CD4-positive, alpha-beta memory T cell (primary cell): ENCODE results near the gene CXXC5. TPM values are rescaled to one million over a fixed set of nuclear protein-coding genes. Genes with fewer than 3 reads are reported as not detected.
"Not testable (repeated sequence)": the region's sequence is repeated elsewhere in the genome, so short reads cannot be mapped to it uniquely, and the experiment has no call there.

ENCODE experiments used
- CTCF ChIA-PET: fragments of 350-600 bp; sonication (Branson Sonifier 250); formaldehyde crosslinking; loops from one replicate; lab custom pipeline; 2021; ENCODE audit warnings: inconsistent platforms; ENCODE audit not compliant: partially characterized antibody; lab: Charles Lee
- POLR2A ChIA-PET: fragments of 350-600 bp; sonication (Branson Sonifier 250); formaldehyde crosslinking; loops from one replicate; lab custom pipeline; 2021; ENCODE audit not compliant: partially characterized antibody; lab: Charles Lee
- DNase-seq, 5 donors: peaks; one replicate each; pipeline versions ENCODE4 v3.0.0 to v3.0.0-alpha.2; 2020 to 2022; ENCODE audit warnings: mixed read lengths in 1 of 5
- H3K27ac ChIP-seq: one replicate; pipeline ENCODE4 v1.7.0; 2013; ENCODE audit warnings: low read depth, low read length
- H3K27me3 ChIP-seq: 2 replicates; pipeline ENCODE4 v1.7.0; 2013; ENCODE audit warnings: mild to moderate bottlenecking, low read length, moderate library complexity; ENCODE audit not compliant: insufficient read depth
- H3K36me3 ChIP-seq: 2 replicates; pipeline ENCODE4 v1.7.0; 2013; ENCODE audit warnings: mild to moderate bottlenecking, low read length, moderate library complexity; ENCODE audit not compliant: insufficient read depth
- H3K4me1 ChIP-seq: 2 replicates; pipeline ENCODE4 v1.7.0; 2013; ENCODE audit warnings: mild to moderate bottlenecking, low read length, moderate library complexity; ENCODE audit not compliant: insufficient read depth
- H3K4me3 ChIP-seq, 2 donors: one replicate each; pipeline ENCODE4 v1.7.0; 2013; ENCODE audit warnings: low read length in 2 of 2, mild to moderate bottlenecking in 1 of 2
- H3K9me3 ChIP-seq, 2 donors: one replicate each; pipeline ENCODE4 v1.7.0; 2013; ENCODE audit warnings: low read length in 2 of 2, control low read depth in 1 of 2; ENCODE audit not compliant: control insufficient read depth in 1 of 2
- H3K27ac Mint-ChIP-seq, 7 donors: one replicate each; pipeline ENCODE4 v1.8.0; 2020 to 2021; ENCODE audit warnings: mixed read lengths in 7 of 7, mild to moderate bottlenecking in 6 of 7, inconsistent platforms in 3 of 7, moderate library complexity in 3 of 7
- H3K27me3 Mint-ChIP-seq, 2 donors: one replicate each; pipeline ENCODE4 v1.8.0; 2020 to 2021; ENCODE audit warnings: mixed read lengths in 2 of 2
- H3K36me3 Mint-ChIP-seq, 2 donors: one replicate each; pipeline ENCODE4 v1.8.0; 2020 to 2021; ENCODE audit warnings: mixed read lengths in 2 of 2, inconsistent platforms in 1 of 2, mild to moderate bottlenecking in 1 of 2
- H3K4me1 Mint-ChIP-seq, 4 donors: one replicate each; pipeline ENCODE4 v1.8.0; 2020 to 2021; ENCODE audit warnings: mixed read lengths in 4 of 4, mild to moderate bottlenecking in 1 of 4
- H3K4me3 Mint-ChIP-seq, 8 donors: one replicate each; pipeline ENCODE4 v1.8.0; 2020 to 2021; ENCODE audit warnings: mixed read lengths in 8 of 8, mild to moderate bottlenecking in 7 of 8, moderate library complexity in 6 of 8, inconsistent platforms in 3 of 8
- H3K9me3 Mint-ChIP-seq, 8 donors: one replicate each; pipeline ENCODE4 v1.8.0; 2020 to 2021; ENCODE audit warnings: mixed read lengths in 8 of 8, mild to moderate bottlenecking in 5 of 8, inconsistent platforms in 3 of 8, moderate library complexity in 1 of 8
- intact Hi-C: fragments of 100-400 bp; cut with micrococcal nuclease; formaldehyde crosslinking; loops from one replicate; pipeline ENCODE4 v1.15.1; 2023
- polyA plus RNA-seq, 2 donors: library from polyadenylated mRNA; unstranded; fragments of 300-500 nt; fragmentation: Illumina TruSeq; gene quantifications; one replicate each; pipeline ENCODE4 v1.2.3, GENCODE V29; 2021
- total RNA-seq, 2 experiments: library from RNA; stranded (reverse); gene quantifications; one replicate each; pipeline ENCODE4 v1.2.3, GENCODE V29; 2021

CXXC5 gene
- total and polyA plus RNA-seq, 4 experiments from 2014 or later: 1.6 to 5.5 (median 3.1) TPM

DNA sequence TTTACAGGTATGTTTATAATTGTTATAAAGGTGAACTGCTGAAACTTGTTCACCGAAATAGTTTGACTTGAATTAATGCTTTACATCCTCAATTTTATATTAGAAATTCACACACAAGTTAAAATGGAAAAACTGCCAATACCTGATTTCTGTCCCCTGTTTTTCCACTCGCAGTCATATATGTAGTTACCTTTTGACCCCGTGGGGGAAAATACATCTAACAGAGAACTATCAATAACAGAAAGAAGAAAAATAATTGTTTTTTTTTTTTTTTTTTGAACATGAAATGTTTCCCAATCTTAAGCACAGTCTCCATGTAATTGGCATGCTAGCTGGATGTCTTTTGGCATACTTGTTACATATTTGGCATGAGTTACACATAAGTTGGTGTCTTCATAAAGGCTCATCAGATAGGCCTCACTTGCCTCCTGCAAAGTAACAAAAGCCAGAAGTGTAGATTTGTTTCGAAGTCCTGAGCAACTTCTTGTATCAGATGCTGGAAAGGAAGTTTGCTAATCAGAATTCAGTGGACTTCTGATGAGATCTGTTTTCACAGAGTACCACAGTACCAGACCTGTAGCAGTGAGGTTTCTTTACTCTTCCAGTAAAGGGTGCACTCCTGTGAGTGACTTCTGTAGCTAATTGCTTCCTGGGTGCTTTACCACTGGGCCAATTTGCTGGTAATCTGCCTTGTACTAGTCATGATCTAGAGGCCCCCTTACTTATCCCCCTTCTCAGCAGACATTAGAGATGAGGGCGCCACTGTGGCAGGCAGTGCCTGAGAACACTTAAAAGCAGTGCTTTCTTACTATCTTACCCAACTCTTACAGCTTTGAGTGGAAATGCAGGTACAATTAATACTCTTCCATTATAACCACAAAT, 36.2 kb upstream of the CXXC5 start:
- Mint-ChIP-seq H3K27ac (peak overlapping the region in 6 of 7 donors; percentile 4 to 73 (median 56)), H3K27me3 (no peaks in the 10 kb centered on the region), H3K36me3 (peaks cover 11 to 41% of the 10 kb centered on the region in 2 donors), H3K4me1 (peaks cover 6 to 32% (median 22%) of the 10 kb centered on the region in 4 donors), H3K4me3 (no peak overlapping the region), H3K9me3 (no peaks in the 10 kb centered on the region)
- Histone ChIP-seq H3K36me3 (peaks cover 19% of the 10 kb centered on the region), H3K27ac (no peak overlapping the region), H3K9me3 (no peaks in the 10 kb centered on the region), H3K27me3 (no peaks in the 10 kb centered on the region), H3K4me3 (no peak overlapping the region), H3K4me1 (peaks cover 24% of the 10 kb centered on the region)
- no peak for DNase-seq
- ChIA-PET CTCF (interaction anchor here (0.7 to 1.6 kb wide), 2 partner anchors 8 to 22 kb away, joined by 3 to 8 read pairs; no protein-coding TSS in a partner anchor), POLR2A (interaction anchor here (1.2 kb wide), 1 partner anchor 34 kb away, joined by 4 read pairs; no protein-coding TSS in a partner anchor)
- intact Hi-C loops: loop anchor here (5.0 kb wide), 1 partner anchor 35 kb away; no protein-coding TSS in a partner anchor

DNA sequence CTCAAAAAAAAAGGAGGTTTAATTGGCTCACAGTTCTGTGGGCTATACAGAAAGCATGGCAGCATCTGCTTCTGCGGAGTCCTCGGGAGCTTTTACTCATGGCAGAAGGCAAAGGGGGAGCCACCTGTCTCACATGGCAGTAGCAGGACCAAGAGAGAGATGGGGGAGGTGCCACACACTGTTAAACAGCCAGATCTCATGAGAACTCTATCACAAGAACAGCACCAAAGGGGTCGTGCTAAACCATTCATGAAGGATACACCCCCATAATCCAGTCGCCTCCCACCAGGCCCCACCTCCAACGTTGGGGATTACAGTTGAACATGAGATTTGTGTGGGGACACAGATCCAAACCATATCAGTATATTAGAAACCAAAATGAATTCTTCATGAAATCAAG, 28.3 kb upstream of the CXXC5 start:
- CTCF ChIA-PET: interaction anchor here (0.6 to 1.5 kb wide), 3 partner anchors 9 to 16 kb away, joined by 3 to 4 read pairs (median 4); no protein-coding TSS in a partner anchor
- Mint-ChIP-seq H3K27ac (peak overlapping the region in 4 of 7 donors; percentile 5 to 35 (median 30)), H3K36me3 (peaks cover 46 to 66% of the 10 kb centered on the region in 2 donors), H3K4me1 (peaks cover 0 to 4% (median 2%) of the 10 kb centered on the region in 4 donors), H3K27me3 (no peaks in the 10 kb centered on the region), H3K9me3 (peaks cover 0 to 1% (median 0%) of the 10 kb centered on the region in 8 donors), H3K4me3 (no peak overlapping the region)
- Histone ChIP-seq H3K27me3 (no peaks in the 10 kb centered on the region), H3K27ac (no peak overlapping the region), H3K4me3 (no peak overlapping the region), H3K9me3 (no peaks in the 10 kb centered on the region), H3K36me3 (peaks cover 52% of the 10 kb centered on the region), H3K4me1 (no peaks in the 10 kb centered on the region)
- POLR2A ChIA-PET: interaction anchor here (1.1 kb wide), 1 partner anchor 56 kb away, joined by 3 read pairs; no protein-coding TSS in a partner anchor
- DNase-seq: no peak
- intact Hi-C loops: no loop called here

- H3K4me3 Mint-ChIP-seq, H3K27ac Mint-ChIP-seq, H3K4me3 ChIP-seq, H3K4me1 Mint-ChIP-seq, H3K27ac ChIP-seq, DNase-seq, H3K9me3 Mint-ChIP-seq, intact Hi-C loops, H3K4me1 ChIP-seq, H3K27me3 ChIP-seq, H3K27me3 Mint-ChIP-seq, H3K9me3 ChIP-seq: not testable (repeated sequence)
- POLR2A ChIA-PET: interaction anchor here (0.7 kb wide), 2 partner anchors 134 to 167 kb away, joined by 3 read pairs; no protein-coding TSS in a partner anchor
- H3K36me3 ChIP-seq: peaks cover 36% of the 10 kb centered on the region
- CTCF ChIA-PET: interaction anchor here (1.2 to 7.5 kb wide), 2 partner anchors 11 to 39 kb away, joined by 4 to 44 read pairs; no protein-coding TSS in a partner anchor
- peaks cover 45 to 73% of the 10 kb centered on the region in 2 donors for H3K36me3 Mint-ChIP-seq
Observed at GRCh38 chr5:139625398-139625797, 22.8 kb upstream of the CXXC5 start.

GRCh38 chr5:139630855-139631254, 17.3 kb upstream of the CXXC5 start:
- no peaks in the 10 kb centered on the region for H3K27me3 Mint-ChIP-seq
- H3K36me3 Mint-ChIP-seq: peaks cover 26 to 46% of the 10 kb centered on the region in 2 donors
- Histone ChIP-seq H3K36me3 (peaks cover 18% of the 10 kb centered on the region), H3K4me1 (peaks cover 10% of the 10 kb centered on the region), H3K4me3 (no peak overlapping the region), H3K9me3 (no peaks in the 10 kb centered on the region), H3K27ac (no peak overlapping the region), H3K27me3 (no peaks in the 10 kb centered on the region)
- no peak overlapping the region for H3K4me3 Mint-ChIP-seq
- peaks cover 10 to 27% (median 20%) of the 10 kb centered on the region in 4 donors for H3K4me1 Mint-ChIP-seq
- peak overlapping the region in 2 of 7 donors; percentile 41 to 66 for H3K27ac Mint-ChIP-seq
- ChIA-PET CTCF (interaction anchor here (0.7 to 8.6 kb wide), 9 partner anchors 8 to 220 kb away, joined by 3 to 151 read pairs (median 6); no protein-coding TSS in a partner anchor), POLR2A (interaction anchor here (1.5 kb wide), 1 partner anchor 65 kb away, joined by 5 read pairs; no protein-coding TSS in a partner anchor)
- no peak for DNase-seq
- H3K9me3 Mint-ChIP-seq: no peaks in the 10 kb centered on the region
- intact Hi-C loops: no loop called here

DNA sequence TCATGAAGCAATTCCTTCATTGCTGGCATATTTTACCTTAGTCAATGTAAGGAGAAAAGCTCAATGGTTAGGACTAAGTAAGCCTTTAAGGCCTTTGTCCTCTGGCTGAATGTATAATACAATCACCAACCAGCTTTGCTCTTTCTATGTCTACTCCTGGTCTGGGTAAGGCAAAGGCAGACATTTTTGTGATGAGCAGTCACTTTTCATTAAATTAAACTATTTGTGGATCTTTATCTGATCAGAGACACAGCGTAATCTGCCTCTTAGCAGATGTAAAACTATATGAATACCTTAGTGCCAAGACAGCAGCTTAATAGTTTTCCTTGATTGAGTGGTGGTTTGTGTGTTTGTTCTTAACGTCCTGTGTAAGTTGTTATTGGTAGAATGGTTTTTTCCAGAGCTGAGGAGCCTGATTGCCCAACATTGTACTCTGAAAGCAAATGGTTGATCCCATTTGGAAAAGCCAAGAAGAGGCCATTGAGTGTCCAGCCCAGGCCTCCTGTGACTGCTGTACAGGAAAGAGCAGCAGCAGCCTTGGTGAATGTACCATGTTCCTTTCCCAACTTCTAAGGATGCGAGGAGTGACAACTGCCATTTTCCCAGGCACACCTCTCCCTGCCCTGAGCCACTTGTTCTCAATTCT, 16.5 kb upstream of the CXXC5 start:
- Histone ChIP-seq H3K4me1 (peaks cover 18% of the 10 kb centered on the region), H3K4me3 (no peak overlapping the region), H3K27me3 (no peaks in the 10 kb centered on the region), H3K36me3 (peaks cover 13% of the 10 kb centered on the region), H3K27ac (no peak overlapping the region), H3K9me3 (no peaks in the 10 kb centered on the region)
- peaks cover 17 to 35% (median 28%) of the 10 kb centered on the region in 4 donors for H3K4me1 Mint-ChIP-seq
- ChIA-PET POLR2A (interaction anchor here (1.2 to 1.5 kb wide), 2 partner anchors 16 to 66 kb away, joined by 3 to 5 read pairs; partner anchors contain the start of gene CXXC5), CTCF (interaction anchor here (0.8 to 8.6 kb wide), 18 partner anchors 9 to 221 kb away, joined by 3 to 151 read pairs (median 4); no protein-coding TSS in a partner anchor)
- H3K9me3 Mint-ChIP-seq: no peaks in the 10 kb centered on the region
- no peak overlapping the region for H3K4me3 Mint-ChIP-seq
- DNase-seq: no peak
- intact Hi-C loops: no loop called here
- H3K36me3 Mint-ChIP-seq: peaks cover 26 to 39% of the 10 kb centered on the region in 2 donors
- H3K27ac Mint-ChIP-seq: peak overlapping the region in 1 of 7 donors; percentile 29
- H3K27me3 Mint-ChIP-seq: no peaks in the 10 kb centered on the region

DNA sequence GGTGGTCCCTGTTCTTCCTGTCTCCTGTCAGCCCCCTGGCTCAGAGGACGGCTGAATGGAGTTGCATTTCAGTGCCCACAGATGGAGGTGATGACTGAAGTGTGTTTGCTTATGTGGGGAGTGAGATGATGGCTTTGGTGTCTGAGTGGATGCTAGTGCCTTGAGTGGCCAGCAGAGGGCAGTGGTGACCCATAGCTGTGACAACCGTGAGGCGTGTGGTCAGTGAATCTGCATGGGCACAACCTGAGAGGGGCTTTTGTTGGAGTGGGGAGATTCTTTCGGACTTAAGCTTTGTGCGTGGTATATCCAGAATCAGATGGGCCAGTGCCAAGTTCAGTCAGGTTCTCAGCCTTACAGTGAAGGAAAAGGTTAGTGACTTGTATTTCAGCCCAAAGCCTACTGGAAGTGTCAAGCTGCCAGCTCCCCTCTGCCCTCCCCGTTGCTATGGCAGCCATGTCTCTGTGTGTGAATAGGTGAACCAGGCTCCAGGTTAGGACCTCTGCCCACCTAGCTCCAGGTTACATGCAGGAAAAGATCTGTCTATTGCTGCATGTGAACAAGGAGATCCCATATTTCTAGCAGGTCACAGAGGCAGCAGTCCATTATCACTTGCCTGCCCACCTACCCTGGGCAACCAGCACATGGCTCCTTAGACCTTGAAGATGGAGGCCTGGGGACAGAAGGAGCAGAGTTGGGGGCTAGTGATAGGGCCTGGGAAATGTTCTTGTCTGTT, 14.7 kb upstream of the CXXC5 start:
- H3K27me3 Mint-ChIP-seq: no peaks in the 10 kb centered on the region
- Histone ChIP-seq H3K27ac (no peak overlapping the region), H3K4me3 (no peak overlapping the region), H3K4me1 (peaks cover 24% of the 10 kb centered on the region), H3K27me3 (no peaks in the 10 kb centered on the region), H3K36me3 (no peaks in the 10 kb centered on the region), H3K9me3 (no peaks in the 10 kb centered on the region)
- H3K27ac Mint-ChIP-seq: peak overlapping the region in 6 of 7 donors; percentile 1 to 84 (median 28)
- intact Hi-C loops: loop anchor here (1.0 kb wide), 4 partner anchors 57 to 132 kb away; no protein-coding TSS in a partner anchor
- ChIA-PET POLR2A (interaction anchor here (1.0 to 4.7 kb wide), 6 partner anchors 57 to 133 kb away, joined by 3 to 28 read pairs (median 4); no protein-coding TSS in a partner anchor), CTCF (interaction anchor here (0.5 to 8.6 kb wide), 46 partner anchors 8 to 336 kb away, joined by 3 to 151 read pairs (median 4); partner anchors contain the start of genes CXXC5 and UBE2D2)
- H3K36me3 Mint-ChIP-seq: peaks cover 9 to 21% of the 10 kb centered on the region in 2 donors
- peak overlapping the region in 1 of 8 donors; percentile 4 for H3K4me3 Mint-ChIP-seq
- no peaks in the 10 kb centered on the region for H3K9me3 Mint-ChIP-seq
- peaks cover 22 to 42% (median 34%) of the 10 kb centered on the region in 4 donors for H3K4me1 Mint-ChIP-seq
- peak; percentile 52 to 66 (median 64) for DNase-seq
